ENCODE results near the gene CANX. TPM values are rescaled to one million over a fixed set of nuclear protein-coding genes. Genes with fewer than 3 reads are reported as not detected.

CANX gene
- total and polyA plus RNA-seq, 2 experiments from 2014 or later: 332 to 488 TPM

DNA sequence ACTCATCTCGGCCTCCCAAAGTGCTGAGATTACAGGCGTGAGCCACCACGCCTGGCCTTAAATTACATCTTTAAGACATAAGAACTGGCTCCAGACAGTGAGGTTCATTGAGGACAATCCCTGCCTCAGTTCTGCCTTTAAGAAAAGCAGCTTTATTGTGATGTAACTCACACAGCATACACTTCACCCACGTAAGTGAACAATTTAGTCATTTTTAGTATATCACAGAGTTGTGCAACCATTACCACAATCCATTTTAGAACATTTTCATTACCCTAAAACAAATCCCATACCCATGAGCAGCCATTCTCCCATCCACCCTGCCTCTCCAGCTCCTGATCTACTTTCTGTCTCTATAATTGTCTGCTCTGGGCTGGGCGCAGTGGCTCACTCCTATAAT lies 71.0 kb downstream of the CANX start:
- 84 to 89% methylated on average over 5 of the region's 5 CpGs for WGBS, 2 experiments (ENCODE audit: low coverage in 1 of 2, low lambda C conversion rate in 2 of 2, missing lambda C conversion rate in 2 of 2)
- Histone ChIP-seq H3K4me1 (ENCODE audit: insufficient read depth) (peaks cover 24% of the 10 kb centered on the region), H3K27ac (no peak overlapping the region), H3F3A (ENCODE audit: insufficient read depth) (peaks cover 27% of the 10 kb centered on the region), H3K9me3 (ENCODE audit: low read depth) (no peaks in the 10 kb centered on the region), H3K4me3 (no peak overlapping the region), H2AFZ (no peak overlapping the region), H3K9me2 (ENCODE audit: insufficient read depth) (no peaks in the 10 kb centered on the region), H3K79me2 (ENCODE audit: insufficient read depth) (peaks cover 49% of the 10 kb centered on the region), H3K36me3 (ENCODE audit: low read depth) (peaks cover 43% of the 10 kb centered on the region), H3K9ac (no peak overlapping the region), H3K4me2 (ENCODE audit: unreplicated experiment) (no peak overlapping the region), H4K20me1 (ENCODE audit: insufficient read depth) (no peaks in the 10 kb centered on the region), H3K27me3 (replicated peaks; ENCODE audit: insufficient read depth) (no peaks in the 10 kb centered on the region)
- TF ChIP-seq EZH2 (IDR thresholded peaks at IDR 0.05; ENCODE audit: insufficient read depth, poor library complexity, severe bottlenecking) (no peak), EZH2phosphoT487 (IDR thresholded peaks at IDR 0.05; ENCODE audit: insufficient read depth, low read depth) (no peak)
- in situ Hi-C loops (cut with MboI): no loop called here
- DNase-seq: no peak

DNA sequence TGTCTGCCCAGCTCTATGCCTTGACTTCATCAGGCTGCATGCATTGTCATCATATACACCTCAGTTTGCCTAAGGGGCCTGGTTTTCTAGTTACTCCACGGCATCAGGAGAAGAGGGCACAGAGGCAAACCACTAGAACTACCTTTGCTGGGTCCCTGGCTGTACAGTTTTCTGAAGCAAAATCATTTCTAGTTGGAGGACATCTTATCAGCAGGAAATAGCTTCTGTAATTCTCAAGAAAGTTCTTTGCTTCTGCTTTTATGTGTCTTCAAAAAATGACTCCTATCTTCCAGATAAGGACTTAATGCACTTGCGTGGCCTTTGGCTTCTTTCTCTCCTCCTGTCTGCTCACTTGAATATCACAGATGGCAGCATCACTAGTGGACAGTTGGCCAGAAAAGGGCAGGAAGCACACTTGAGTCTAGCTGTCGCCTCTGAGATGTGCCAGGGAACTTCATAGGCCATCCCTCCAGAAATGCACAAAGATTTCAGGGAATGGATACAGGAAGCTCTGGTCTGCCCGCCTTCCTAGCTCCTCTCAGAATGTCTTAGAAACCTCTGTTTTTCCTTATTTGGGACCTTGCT lies 72.6 kb downstream of the CANX start:
- no peak overlapping the region for H2AFZ ChIP-seq
- peaks cover 12% of the 10 kb centered on the region for H3F3A ChIP-seq (ENCODE audit: insufficient read depth)
- no peak for TF ChIP-seq EZH2 (IDR thresholded peaks at IDR 0.05; ENCODE audit: insufficient read depth, poor library complexity, severe bottlenecking)
- no peak for TF ChIP-seq EZH2phosphoT487 (IDR thresholded peaks at IDR 0.05; ENCODE audit: insufficient read depth, low read depth)
- H3K4me3 ChIP-seq: no peak overlapping the region
- H3K4me1 ChIP-seq (ENCODE audit: insufficient read depth): peaks cover 8% of the 10 kb centered on the region
- H3K9me2 ChIP-seq (ENCODE audit: insufficient read depth): no peaks in the 10 kb centered on the region
- H3K36me3 ChIP-seq (ENCODE audit: low read depth): peaks cover 55% of the 10 kb centered on the region
- H3K9me3 ChIP-seq (ENCODE audit: low read depth): no peaks in the 10 kb centered on the region
- H3K27me3 ChIP-seq (replicated peaks; ENCODE audit: insufficient read depth): no peaks in the 10 kb centered on the region
- H3K9ac ChIP-seq: no peak overlapping the region
- peaks cover 46% of the 10 kb centered on the region for H3K79me2 ChIP-seq (ENCODE audit: insufficient read depth)
- H3K27ac ChIP-seq: no peak overlapping the region
- H3K4me2 ChIP-seq (ENCODE audit: unreplicated experiment): no peak overlapping the region
- no peaks in the 10 kb centered on the region for H4K20me1 ChIP-seq (ENCODE audit: insufficient read depth)
- no peak for DNase-seq
- 98 to 99% methylated on average over 4 of the region's 4 CpGs for WGBS, 2 experiments (ENCODE audit: low coverage in 1 of 2, low lambda C conversion rate in 2 of 2, missing lambda C conversion rate in 2 of 2)
- in situ Hi-C loops (cut with MboI): no loop called here

DNA sequence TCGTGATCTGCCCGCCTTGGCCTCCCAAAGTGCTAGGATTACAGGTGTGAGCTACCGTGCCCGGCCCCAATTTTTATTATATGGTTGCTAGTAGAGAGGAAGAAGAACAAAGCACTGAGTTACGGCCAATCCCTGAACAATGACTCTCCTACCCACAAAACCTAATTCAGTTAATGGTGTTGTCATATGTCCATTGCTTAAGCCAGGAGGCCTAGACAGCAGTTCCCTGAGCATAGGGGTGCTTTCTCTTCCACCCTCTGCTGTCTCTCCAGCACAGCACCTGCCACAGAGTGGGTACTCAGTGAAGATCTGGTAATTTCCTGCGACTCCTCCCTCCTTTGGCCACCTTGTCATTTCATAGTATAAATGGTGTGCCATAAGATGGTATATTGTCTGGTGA lies 73.6 kb downstream of the CANX start:
- Histone ChIP-seq H3K9me2 (ENCODE audit: insufficient read depth) (no peaks in the 10 kb centered on the region), H3K27me3 (replicated peaks; ENCODE audit: insufficient read depth) (no peaks in the 10 kb centered on the region), H3K9me3 (ENCODE audit: low read depth) (no peaks in the 10 kb centered on the region), H3F3A (ENCODE audit: insufficient read depth) (0 out of 2 replicates have a peak, but pooled peaks cover 2% of the 10 kb centered on the region), H3K27ac (no peak overlapping the region), H3K36me3 (ENCODE audit: low read depth) (peaks cover 57% of the 10 kb centered on the region; the same call in 1 of the 2 replicates), H3K4me2 (ENCODE audit: unreplicated experiment) (no peak overlapping the region), H2AFZ (no peak overlapping the region), H3K79me2 (ENCODE audit: insufficient read depth) (peaks cover 37% of the 10 kb centered on the region), H3K9ac (no peak overlapping the region), H4K20me1 (ENCODE audit: insufficient read depth) (no peaks in the 10 kb centered on the region), H3K4me3 (no peak overlapping the region), H3K4me1 (ENCODE audit: insufficient read depth) (no peaks in the 10 kb centered on the region)
- WGBS, 2 experiments (ENCODE audit: low coverage in 1 of 2, low lambda C conversion rate in 2 of 2, missing lambda C conversion rate in 2 of 2): 95 to 96% methylated on average over 6 of the region's 6 CpGs
- in situ Hi-C loops (cut with MboI): no loop called here
- TF ChIP-seq EZH2 (IDR thresholded peaks at IDR 0.05; ENCODE audit: insufficient read depth, poor library complexity, severe bottlenecking) (no peak), EZH2phosphoT487 (IDR thresholded peaks at IDR 0.05; ENCODE audit: insufficient read depth, low read depth) (no peak)
- DNase-seq: no peak

DNA sequence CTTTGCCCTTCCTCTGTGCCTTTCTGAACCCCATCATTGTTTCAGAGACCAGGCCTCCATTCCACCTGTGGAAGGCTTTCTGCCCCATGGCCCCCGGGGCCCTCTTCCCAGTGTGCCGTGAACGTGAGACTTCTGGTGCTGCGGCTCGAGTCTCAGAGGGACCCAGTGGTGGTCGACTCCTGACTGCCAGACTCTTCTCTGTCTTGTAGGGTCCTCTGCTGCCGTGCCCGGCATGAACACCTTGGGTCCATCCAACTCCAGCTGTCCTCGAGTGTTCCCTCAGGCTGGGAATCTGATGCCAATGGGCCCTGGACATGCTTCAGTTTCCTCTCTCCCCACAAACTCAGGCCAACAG lies 74.9 kb downstream of the CANX start:
- H3K9me2 ChIP-seq (ENCODE audit: insufficient read depth): no peaks in the 10 kb centered on the region
- no peak overlapping the region for H3K4me2 ChIP-seq (ENCODE audit: unreplicated experiment)
- H3K4me1 ChIP-seq (ENCODE audit: insufficient read depth): no peaks in the 10 kb centered on the region
- no peak overlapping the region for H3K4me3 ChIP-seq
- TF ChIP-seq EZH2 (IDR thresholded peaks at IDR 0.05; ENCODE audit: insufficient read depth, poor library complexity, severe bottlenecking) (no peak), EZH2phosphoT487 (IDR thresholded peaks at IDR 0.05; ENCODE audit: insufficient read depth, low read depth) (no peak)
- 86 to 92% methylated on average over 9 of the region's 9 CpGs for WGBS, 2 experiments (ENCODE audit: low coverage in 1 of 2, low lambda C conversion rate in 2 of 2, missing lambda C conversion rate in 2 of 2)
- H2AFZ ChIP-seq: no peak overlapping the region
- peaks cover 24% of the 10 kb centered on the region for H3K79me2 ChIP-seq (ENCODE audit: insufficient read depth)
- no peaks in the 10 kb centered on the region for H3K9me3 ChIP-seq (ENCODE audit: low read depth)
- H3K27me3 ChIP-seq (replicated peaks; ENCODE audit: insufficient read depth): no peaks in the 10 kb centered on the region
- H3K9ac ChIP-seq: no peak overlapping the region
- no peaks in the 10 kb centered on the region for H4K20me1 ChIP-seq (ENCODE audit: insufficient read depth)
- H3K27ac ChIP-seq: no peak overlapping the region
- H3K36me3 ChIP-seq (ENCODE audit: low read depth): peaks cover 57% of the 10 kb centered on the region; the same call in 1 of the 2 replicates
- in situ Hi-C loops (cut with MboI): no loop called here
- no peak for DNase-seq
- H3F3A ChIP-seq (ENCODE audit: insufficient read depth): no peaks in the 10 kb centered on the region

Measured in GM23248 (cell line).